Muscle layer of duodenum (tissue), 2 donors: ENCODE results near the gene KIAA1210.

Experiments used
- H3K27ac ChIP-seq: one replicate; pipeline ENCODE4 v1.7.0; 2013; ENCODE audit warnings: mild to moderate bottlenecking, low read length
- H3K27me3 ChIP-seq: one replicate; pipeline ENCODE4 v1.7.0; 2013; ENCODE audit warnings: low read depth, mild to moderate bottlenecking, control low read depth, low read length
- H3K36me3 ChIP-seq, 2 donors: one replicate each; pipeline ENCODE4 v1.7.0; 2013; ENCODE audit warnings: low read length in 2 of 2, control low read depth in 1 of 2, mild to moderate bottlenecking in 1 of 2; ENCODE audit not compliant: insufficient read depth in 2 of 2, control insufficient read depth in 1 of 2
- H3K4me1 ChIP-seq, 2 donors: one replicate each; pipeline ENCODE4 v1.7.0; 2013; ENCODE audit warnings: low read length in 2 of 2, mild to moderate bottlenecking in 2 of 2, control low read depth in 1 of 2, moderate library complexity in 1 of 2; ENCODE audit not compliant: insufficient read depth in 2 of 2, control insufficient read depth in 1 of 2
- H3K4me3 ChIP-seq, 2 donors: one replicate each; pipeline ENCODE4 v1.7.0; 2013; ENCODE audit warnings: low read length in 2 of 2, low read depth in 1 of 2, mild to moderate bottlenecking in 1 of 2
- H3K9me3 ChIP-seq, 2 donors: one replicate each; pipeline ENCODE4 v1.7.0; 2013; ENCODE audit warnings: low read length in 2 of 2, control low read depth in 1 of 2, mild to moderate bottlenecking in 1 of 2; ENCODE audit not compliant: control insufficient read depth in 1 of 2
- donor health status: healthy.

KIAA1210 gene

DNA sequence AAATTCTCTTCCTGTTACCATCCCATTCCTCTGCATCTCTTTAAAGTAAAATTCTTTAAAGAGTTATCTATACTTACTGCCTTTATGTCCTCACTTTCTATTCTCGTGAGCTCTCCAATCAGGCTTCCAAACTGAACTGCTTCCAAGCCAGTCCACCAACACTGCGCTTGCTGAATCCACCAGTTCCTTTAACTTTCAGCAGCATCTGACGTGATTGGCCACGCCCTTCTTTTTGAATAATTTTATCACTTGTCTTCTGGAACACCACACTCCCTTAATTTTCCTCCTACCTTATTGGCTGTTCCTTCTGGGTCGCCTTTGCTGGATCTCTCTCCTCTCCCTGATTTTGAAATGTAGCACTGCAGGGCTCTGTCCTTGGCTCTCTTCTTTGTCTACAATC is at the start of gene KIAA1210:
Gene KIAA1210 (minus strand): TSS at position 163 of the 400 bp plus-strand sequence. CDS start 4,170 bp downstream, outside the sequence.
- Histone ChIP-seq H3K4me1 (no peaks in the 10 kb centered on the region), H3K4me3 (no peak within 1 kb of the TSS), H3K36me3 (no peaks in the 10 kb centered on the region), H3K27ac (no peak within 1 kb of the TSS), H3K9me3 (no peaks in the 10 kb centered on the region), H3K27me3 (no peaks in the 10 kb centered on the region)

DNA sequence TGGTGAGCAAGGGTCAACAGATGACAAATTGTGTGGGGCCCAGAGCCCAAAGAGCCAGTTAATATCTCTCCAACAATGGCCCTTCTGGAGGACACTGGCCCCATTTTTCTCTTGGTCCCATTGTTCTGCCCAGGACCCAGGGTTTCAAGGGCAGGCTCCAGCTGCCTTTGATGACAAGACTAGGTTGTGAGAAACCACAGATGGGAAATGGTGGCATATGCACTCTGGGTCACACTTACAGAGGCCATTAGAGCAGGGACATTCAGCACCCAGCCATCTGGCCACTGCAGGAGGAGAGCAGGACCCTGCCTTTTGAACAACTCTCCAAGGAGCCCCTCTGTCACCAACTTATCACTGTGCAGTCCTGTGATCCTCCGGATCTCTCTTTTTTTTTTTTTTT is 49.7 kb upstream of the KIAA1210 start:
- Histone ChIP-seq H3K4me1 (no peaks in the 10 kb centered on the region), H3K36me3 (no peaks in the 10 kb centered on the region), H3K27me3 (no peaks in the 10 kb centered on the region), H3K9me3 (no peaks in the 10 kb centered on the region), H3K4me3 (no peak overlapping the region), H3K27ac (no peak overlapping the region)

GRCh38 chrX:119174900-119175299 is 47.3 kb upstream of the KIAA1210 start:
- Histone ChIP-seq H3K36me3 (no peaks in the 10 kb centered on the region), H3K27me3 (no peaks in the 10 kb centered on the region), H3K4me1 (no peaks in the 10 kb centered on the region), H3K9me3 (no peaks in the 10 kb centered on the region), H3K27ac (no peak overlapping the region), H3K4me3 (no peak overlapping the region)

- H3K9me3 ChIP-seq: no peaks in the 10 kb centered on the region
- H3K4me1 ChIP-seq: no peaks in the 10 kb centered on the region
- no peaks in the 10 kb centered on the region for H3K27me3 ChIP-seq
- H3K36me3 ChIP-seq: no peaks in the 10 kb centered on the region
- H3K27ac ChIP-seq: no peak overlapping the region
- no peak overlapping the region for H3K4me3 ChIP-seq
These were observed 40.5 kb upstream of the KIAA1210 start for GRCh38 chrX:119168104-119168503.

DNA sequence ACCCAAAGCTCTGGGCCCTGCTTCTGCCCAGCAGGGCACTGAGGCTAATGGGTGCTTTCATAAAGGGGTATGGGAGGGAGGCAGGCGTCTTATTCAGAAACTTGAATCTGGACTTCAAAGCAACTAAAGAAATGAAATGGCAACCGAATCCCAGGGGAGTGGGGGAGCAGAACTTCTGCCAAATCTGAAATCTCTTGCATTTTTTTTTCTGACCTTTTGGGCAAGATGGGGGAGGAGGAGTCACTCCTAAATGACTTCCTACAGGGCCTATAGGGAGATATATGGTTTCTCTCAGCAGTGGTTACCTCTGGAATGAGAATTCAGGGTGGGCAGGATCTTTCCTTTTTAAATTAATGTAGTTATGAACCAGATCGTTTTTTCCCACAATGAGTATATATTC is 30.6 kb upstream of the KIAA1210 start:
- no peak overlapping the region for H3K4me3 ChIP-seq
- H3K9me3 ChIP-seq: no peaks in the 10 kb centered on the region
- H3K36me3 ChIP-seq: no peaks in the 10 kb centered on the region
- no peak overlapping the region for H3K27ac ChIP-seq
- no peaks in the 10 kb centered on the region for H3K4me1 ChIP-seq
- no peaks in the 10 kb centered on the region for H3K27me3 ChIP-seq

GRCh38 chrX:119156241-119156640 is 28.6 kb upstream of the KIAA1210 start:
- peaks cover 0 to under 1% of the 10 kb centered on the region in 2 donors for H3K4me1 ChIP-seq
- no peaks in the 10 kb centered on the region for H3K9me3 ChIP-seq
- H3K27ac ChIP-seq: no peak overlapping the region
- H3K36me3 ChIP-seq: no peaks in the 10 kb centered on the region
- no peaks in the 10 kb centered on the region for H3K27me3 ChIP-seq
- H3K4me3 ChIP-seq: no peak overlapping the region

DNA sequence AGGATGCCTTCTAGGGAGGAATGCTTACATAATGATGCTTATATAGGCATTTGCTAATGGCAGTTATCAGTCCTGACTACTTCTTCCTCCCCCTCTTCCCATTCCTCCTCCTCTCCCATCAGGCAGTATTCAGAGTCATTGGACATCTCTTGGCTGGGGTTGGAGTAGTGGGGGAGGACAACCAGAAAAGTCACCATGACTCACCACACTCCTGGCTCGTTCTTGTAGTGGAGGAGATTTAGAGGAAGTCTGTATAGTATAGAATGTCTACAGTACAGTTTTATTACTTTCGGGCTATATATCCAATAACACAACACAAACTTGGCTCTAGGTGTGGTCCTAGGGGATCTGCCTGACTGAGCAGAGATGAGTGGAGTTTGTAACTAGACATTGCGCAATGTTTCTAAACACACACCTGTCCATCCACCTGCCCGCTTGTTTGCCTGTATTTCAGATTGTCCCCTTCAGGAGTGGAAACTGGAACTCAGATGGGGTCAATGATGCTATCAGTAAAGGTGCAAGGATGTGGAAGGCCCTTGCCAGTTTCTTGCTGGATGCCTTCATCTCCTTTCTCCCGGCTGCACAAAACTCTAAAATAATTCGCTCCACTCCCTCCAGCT is 27.9 kb upstream of the KIAA1210 start:
- H3K9me3 ChIP-seq: no peaks in the 10 kb centered on the region
- peaks cover 0 to 4% of the 10 kb centered on the region in 2 donors for H3K4me1 ChIP-seq
- H3K27me3 ChIP-seq: no peaks in the 10 kb centered on the region
- H3K27ac ChIP-seq: no peak overlapping the region
- H3K36me3 ChIP-seq: no peaks in the 10 kb centered on the region
- H3K4me3 ChIP-seq: no peak overlapping the region

DNA sequence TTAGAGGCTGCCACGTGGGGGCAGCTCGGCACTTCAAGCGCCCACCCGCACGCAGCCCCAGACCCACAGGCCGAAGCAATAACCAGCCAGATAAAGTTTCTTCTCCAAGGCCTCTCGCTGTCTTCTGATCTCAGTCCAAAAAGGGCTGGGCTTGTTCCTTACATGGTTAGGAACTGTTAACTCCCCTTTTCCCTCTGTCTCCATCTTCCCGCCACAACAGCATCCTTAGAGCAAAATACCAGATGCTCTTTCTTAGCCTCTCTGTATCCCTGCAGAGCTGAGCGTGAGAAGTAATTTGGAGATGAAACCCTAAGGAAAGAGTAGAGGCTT is 23.4 kb upstream of the KIAA1210 start:
- H3K4me3 ChIP-seq: no peak overlapping the region
- no peak overlapping the region for H3K27ac ChIP-seq
- H3K27me3 ChIP-seq: no peaks in the 10 kb centered on the region
- H3K36me3 ChIP-seq: no peaks in the 10 kb centered on the region
- H3K4me1 ChIP-seq: peaks cover 0 to 4% of the 10 kb centered on the region in 2 donors
- no peaks in the 10 kb centered on the region for H3K9me3 ChIP-seq

DNA sequence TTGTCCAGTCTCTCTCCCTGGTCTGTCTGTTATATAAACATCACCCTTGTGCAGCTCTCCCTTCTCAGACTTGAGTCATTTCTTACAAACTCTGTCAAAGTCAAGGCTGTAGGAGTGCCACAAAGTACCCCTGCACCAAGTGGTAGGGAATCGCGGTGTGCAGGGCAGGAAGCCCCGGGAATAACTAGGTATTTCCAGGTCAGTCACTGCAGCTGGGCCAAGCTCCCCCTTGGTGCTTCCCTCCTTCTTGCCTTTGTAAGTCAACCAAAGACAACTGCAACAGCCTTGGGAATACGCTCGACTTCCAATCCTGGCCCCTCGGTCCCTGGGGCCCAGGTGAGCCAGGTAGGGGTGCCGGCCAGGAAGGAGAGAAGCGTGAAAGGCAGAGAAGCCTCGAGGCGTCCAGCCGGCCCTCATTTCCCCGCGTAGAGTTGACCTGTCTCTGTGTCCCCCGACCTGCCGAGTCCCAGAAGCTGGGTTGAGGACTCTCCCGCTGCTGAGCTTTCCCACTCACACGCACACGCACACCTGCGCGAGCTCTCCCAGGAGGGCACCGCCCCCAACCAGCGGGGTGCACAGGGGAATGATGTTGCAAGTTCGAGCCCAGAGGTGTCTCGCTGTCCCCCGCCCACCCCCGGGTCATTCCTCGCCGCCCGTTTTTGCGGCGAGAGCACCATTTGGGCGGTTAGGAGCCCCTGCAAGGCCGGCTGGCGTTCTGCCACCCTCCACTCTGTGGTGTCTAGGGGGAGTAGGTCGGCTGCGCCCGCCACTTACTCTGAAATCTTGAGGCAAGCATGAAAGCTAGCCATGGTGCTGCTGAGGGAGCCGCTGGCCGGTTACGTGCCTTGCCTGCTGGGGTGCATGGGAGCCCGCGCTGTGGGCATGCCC is 22.8 kb upstream of the KIAA1210 start:
- Histone ChIP-seq H3K4me1 (peaks cover 0 to 4% of the 10 kb centered on the region in 2 donors), H3K4me3 (no peak overlapping the region), H3K27ac (no peak overlapping the region), H3K9me3 (no peaks in the 10 kb centered on the region), H3K27me3 (no peaks in the 10 kb centered on the region), H3K36me3 (no peaks in the 10 kb centered on the region)

DNA sequence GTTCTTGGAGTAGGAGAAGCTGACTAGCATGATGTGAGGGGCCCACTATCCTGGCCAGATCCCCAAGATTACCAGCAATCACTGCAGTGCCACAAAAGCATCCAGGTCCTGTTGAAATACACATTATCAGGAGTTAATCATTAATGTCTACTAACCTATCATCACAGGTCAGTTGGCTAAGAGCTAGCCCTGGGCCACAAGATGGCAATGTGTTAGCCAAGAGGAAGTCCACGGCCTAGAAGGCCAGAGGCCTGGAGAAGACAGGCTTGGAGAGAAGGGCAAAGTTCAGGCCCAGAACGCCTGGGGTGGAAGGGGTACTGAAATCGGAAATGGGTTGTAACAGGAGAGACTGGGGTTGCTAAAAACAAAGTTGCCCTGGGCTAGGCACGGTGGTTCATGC is 19.9 kb upstream of the KIAA1210 start:
- Histone ChIP-seq H3K27me3 (no peaks in the 10 kb centered on the region), H3K27ac (no peak overlapping the region), H3K36me3 (no peaks in the 10 kb centered on the region), H3K4me3 (no peak overlapping the region), H3K9me3 (no peaks in the 10 kb centered on the region), H3K4me1 (peaks cover 0 to 4% of the 10 kb centered on the region in 2 donors)

DNA sequence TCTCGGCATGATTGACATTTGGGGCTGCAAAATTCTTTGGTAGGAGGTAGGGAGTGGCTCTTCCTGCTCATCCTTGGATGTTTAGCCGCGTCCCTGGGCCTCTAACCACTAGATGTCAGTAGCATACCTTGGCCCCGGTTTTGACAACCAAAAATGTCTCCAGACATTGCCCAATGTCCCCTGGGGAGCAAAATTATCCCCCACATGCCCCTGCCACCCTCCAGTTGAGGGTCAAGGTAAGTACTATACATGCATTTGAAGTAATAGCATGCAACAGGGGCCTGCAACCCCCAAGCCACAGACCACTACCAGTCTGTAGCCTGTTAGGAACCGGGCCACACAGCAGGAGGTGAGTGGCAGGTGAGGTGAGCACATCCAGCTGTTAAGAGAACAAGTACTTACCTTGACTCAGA is 17.6 kb upstream of the KIAA1210 start:
- no peak overlapping the region for H3K27ac ChIP-seq
- H3K4me1 ChIP-seq: no peaks in the 10 kb centered on the region
- no peaks in the 10 kb centered on the region for H3K27me3 ChIP-seq
- H3K9me3 ChIP-seq: no peaks in the 10 kb centered on the region
- no peak overlapping the region for H3K4me3 ChIP-seq
- no peaks in the 10 kb centered on the region for H3K36me3 ChIP-seq
